Upper lobe of left lung (tissue), 6 donors: ENCODE data around the gene FAM83C. TPM values are rescaled to one million over a fixed set of nuclear protein-coding genes. Genes with fewer than 3 reads are reported as not detected.

ENCODE experiments used
- ATAC-seq, 2 donors: fragments of 200-7000 bp; cut with Tn5 transposase; one replicate each; pipeline ENCODE4 v1.9.1; 2022; ENCODE audit warnings: mild to moderate bottlenecking in 2 of 2, moderate library complexity in 2 of 2; ENCODE audit not compliant: low FRiP score in 2 of 2
- DNase-seq, 2 donors: peaks; one replicate each; pipeline ENCODE4 v3.0.0-alpha.2; 2019 to 2020
- H3K27ac ChIP-seq, 4 donors: fragments of 200-600 bp; sonication (generic); one replicate each; pipeline ENCODE4 v1.5.1; 2016 to 2019
- H3K27me3 ChIP-seq, 4 donors: fragments of 200-600 bp; sonication (generic); one replicate each; pipeline ENCODE4 v1.5.1; 2017 to 2019
- H3K36me3 ChIP-seq, 4 donors: fragments of 200-600 bp; sonication (generic); one replicate each; pipeline ENCODE4 v1.5.1; 2016 to 2019
- H3K4me1 ChIP-seq, 4 donors: fragments of 200-600 bp; sonication (generic); one replicate each; pipeline ENCODE4 v1.5.1; 2018 to 2019
- H3K4me3 ChIP-seq, 4 donors: fragments of 200-600 bp; sonication (generic); one replicate each; pipeline ENCODE4 v1.5.1; 2017 to 2019; ENCODE audit warnings: mild to moderate bottlenecking in 2 of 4, moderate library complexity in 1 of 4
- H3K9me3 ChIP-seq, 4 donors: fragments of 200-600 bp; sonication (generic); one replicate each; pipeline ENCODE4 v1.5.1; 2018 to 2019
- EP300 ChIP-seq, 4 donors: sonication (generic); formaldehyde crosslinking; IDR thresholded peaks; one replicate each; pipeline ENCODE4 v1.5.1; 2017; ENCODE audit warnings: antibody characterized with exemption in 4 of 4, control low read depth in 2 of 4
- POLR2A ChIP-seq, 4 donors: fragments of 450-650 bp; IDR thresholded peaks; one replicate each; pipeline ENCODE4 v1.5.1; 2016 to 2017; ENCODE audit warnings: antibody characterized with exemption in 4 of 4, mild to moderate bottlenecking in 2 of 4
- POLR2AphosphoS5 ChIP-seq, 2 donors: sonication (generic); formaldehyde crosslinking; IDR thresholded peaks; one replicate each; pipeline ENCODE4 v1.5.1; 2017; ENCODE audit warnings: antibody characterized with exemption in 2 of 2
- whole genome bisulfite sequencing, 2 donors: methylation state at CpG; one replicate each; pipeline ENCODE4 v1.1.5; 2017 to 2018; 5-methylcytosine and 5-hydroxymethylcytosine counted together
- total RNA-seq, 6 donors: library from RNA; depleted of rRNA in 4 of 6; stranded (reverse); fragments of >200 nt in 4 of 6; gene quantifications; one replicate each; pipeline versions ENCODE4 v1.1.0 to v1.2.1, GENCODE V29; 2016 to 2021
- TF ChIP-seq, protein P1 (sequence below), 6 experiments: fragments of 450-650 bp in 4 of 6; fragments of 200-600 bp in 2 of 6; sonication (generic) in 2 of 6; IDR thresholded peaks; one replicate each; pipeline ENCODE4 v1.5.1; 2016 to 2019; ENCODE audit warnings: antibody characterized with exemption in 6 of 6
- donor health status: DM: no; HTN: no; CAD: no; lungs with moderate emphysema.
- donor health status: DM: no; HTN: yes; CAD: no; lungs with severe emphysema.

The FAM83C gene
- total RNA-seq, 6 donors from 2014 or later = not detected

DNA sequence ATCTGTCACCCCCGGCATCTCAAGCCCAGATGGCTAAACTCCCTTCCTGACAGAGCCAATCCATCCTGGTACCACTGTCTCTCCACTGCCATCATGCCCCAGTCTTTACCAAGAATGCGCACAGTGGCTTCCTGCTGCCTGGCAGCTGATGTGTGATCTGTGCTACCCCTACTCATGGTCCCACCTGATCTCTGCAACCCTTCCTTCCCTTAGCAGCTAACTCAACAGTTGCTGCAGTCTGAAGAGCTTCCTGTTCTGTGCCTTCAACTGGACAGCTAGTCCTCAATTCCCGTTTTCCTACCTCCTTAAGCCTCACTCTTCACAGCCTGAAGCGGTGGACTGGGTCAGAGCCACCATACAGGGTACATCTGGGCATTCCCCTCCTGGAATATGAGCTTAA is 7.6 kb upstream of the FAM83C start:
- TF ChIP-seq, protein P1, sequence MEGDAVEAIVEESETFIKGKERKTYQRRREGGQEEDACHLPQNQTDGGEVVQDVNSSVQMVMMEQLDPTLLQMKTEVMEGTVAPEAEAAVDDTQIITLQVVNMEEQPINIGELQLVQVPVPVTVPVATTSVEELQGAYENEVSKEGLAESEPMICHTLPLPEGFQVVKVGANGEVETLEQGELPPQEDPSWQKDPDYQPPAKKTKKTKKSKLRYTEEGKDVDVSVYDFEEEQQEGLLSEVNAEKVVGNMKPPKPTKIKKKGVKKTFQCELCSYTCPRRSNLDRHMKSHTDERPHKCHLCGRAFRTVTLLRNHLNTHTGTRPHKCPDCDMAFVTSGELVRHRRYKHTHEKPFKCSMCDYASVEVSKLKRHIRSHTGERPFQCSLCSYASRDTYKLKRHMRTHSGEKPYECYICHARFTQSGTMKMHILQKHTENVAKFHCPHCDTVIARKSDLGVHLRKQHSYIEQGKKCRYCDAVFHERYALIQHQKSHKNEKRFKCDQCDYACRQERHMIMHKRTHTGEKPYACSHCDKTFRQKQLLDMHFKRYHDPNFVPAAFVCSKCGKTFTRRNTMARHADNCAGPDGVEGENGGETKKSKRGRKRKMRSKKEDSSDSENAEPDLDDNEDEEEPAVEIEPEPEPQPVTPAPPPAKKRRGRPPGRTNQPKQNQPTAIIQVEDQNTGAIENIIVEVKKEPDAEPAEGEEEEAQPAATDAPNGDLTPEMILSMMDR (IDR thresholded peaks at IDR 0.05) = no peak
- H3K27me3 ChIP-seq = no peaks in the 10 kb centered on the region
- no peaks in the 10 kb centered on the region for H3K9me3 ChIP-seq
- H3K27ac ChIP-seq = no peak overlapping the region
- peaks cover 0 to 8% (median 2%) of the 10 kb centered on the region in 4 donors for H3K4me1 ChIP-seq
- H3K4me3 ChIP-seq = no peak overlapping the region
- ATAC-seq (no peak), DNase-seq (no peak)
- peaks cover 0 to 6% (median 0%) of the 10 kb centered on the region in 4 donors for H3K36me3 ChIP-seq
- WGBS, 2 donors = 56 to 59% methylated on average over 4 of the region's 4 CpGs

DNA sequence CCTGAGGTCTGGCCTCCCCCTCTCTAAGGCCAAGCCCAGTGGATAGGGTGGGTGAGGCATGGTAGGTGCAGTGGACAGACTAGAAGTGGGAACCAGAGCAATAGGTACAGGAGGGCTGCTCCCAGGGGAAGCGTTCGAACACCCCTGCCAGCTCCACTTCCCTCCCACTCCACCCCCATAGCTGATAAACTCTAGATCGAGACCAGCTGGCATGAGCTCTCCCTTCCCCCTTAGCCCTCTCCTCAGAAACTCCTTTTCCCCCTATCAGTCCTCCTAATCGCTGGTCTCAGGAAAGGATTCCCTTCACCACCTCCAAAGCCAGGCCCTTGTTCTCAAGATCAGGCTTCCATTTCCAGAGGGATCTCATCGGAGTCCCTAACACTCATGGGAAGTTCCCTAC is 6.0 kb upstream of the FAM83C start:
- TF ChIP-seq POLR2AphosphoS5 (IDR thresholded peaks at IDR 0.05) (no peak), EP300 (IDR thresholded peaks at IDR 0.05) (no peak), POLR2A (IDR thresholded peaks at IDR 0.05) (no peak)
- TF ChIP-seq, protein P1 (IDR thresholded peaks at IDR 0.05) = no peak
- no peak for DNase-seq
- Histone ChIP-seq H3K27me3 (no peaks in the 10 kb centered on the region), H3K4me3 (no peak overlapping the region), H3K9me3 (no peaks in the 10 kb centered on the region), H3K4me1 (no peaks in the 10 kb centered on the region), H3K36me3 (peaks cover 0 to 4% (median 0%) of the 10 kb centered on the region in 4 donors), H3K27ac (no peak overlapping the region)
- 54 to 60% methylated on average over 5 of the region's 5 CpGs for WGBS, 2 donors
- ATAC-seq = no peak

DNA sequence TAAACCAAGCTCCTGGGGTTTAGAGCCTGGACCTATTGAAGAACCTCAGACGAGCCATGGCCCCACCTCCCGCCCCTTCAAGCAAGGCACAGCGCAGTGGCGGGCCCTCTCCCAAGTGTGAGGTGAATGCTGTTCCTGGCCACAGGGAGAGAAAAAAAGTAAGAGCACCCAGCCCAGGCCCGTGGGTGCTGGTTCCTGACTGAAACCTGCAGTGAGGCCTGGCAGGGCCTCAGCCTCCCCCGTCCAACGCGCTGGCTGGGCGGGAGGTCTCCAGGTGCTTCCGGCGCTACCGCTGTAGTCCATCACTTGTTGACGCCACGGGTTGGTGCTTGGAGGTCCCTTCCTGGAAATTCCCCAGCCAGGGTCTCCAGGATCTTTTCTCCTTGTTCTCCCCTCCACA is 5.5 kb upstream of the FAM83C start:
- H3K4me1 ChIP-seq = no peaks in the 10 kb centered on the region
- no peaks in the 10 kb centered on the region for H3K9me3 ChIP-seq
- H3K36me3 ChIP-seq = no peaks in the 10 kb centered on the region
- WGBS, 2 donors = 85% methylated on average over 14 of the region's 14 CpGs
- H3K27me3 ChIP-seq = no peaks in the 10 kb centered on the region
- ATAC-seq (no peak), DNase-seq (peak in 1 of 2 donors; percentile 60)
- no peak for TF ChIP-seq POLR2A (IDR thresholded peaks at IDR 0.05)
- no peak for TF ChIP-seq EP300 (IDR thresholded peaks at IDR 0.05)
- TF ChIP-seq, protein P1 (IDR thresholded peaks at IDR 0.05) = no peak
- no peak for TF ChIP-seq POLR2AphosphoS5 (IDR thresholded peaks at IDR 0.05)
- no peak overlapping the region for H3K27ac ChIP-seq
- no peak overlapping the region for H3K4me3 ChIP-seq

DNA sequence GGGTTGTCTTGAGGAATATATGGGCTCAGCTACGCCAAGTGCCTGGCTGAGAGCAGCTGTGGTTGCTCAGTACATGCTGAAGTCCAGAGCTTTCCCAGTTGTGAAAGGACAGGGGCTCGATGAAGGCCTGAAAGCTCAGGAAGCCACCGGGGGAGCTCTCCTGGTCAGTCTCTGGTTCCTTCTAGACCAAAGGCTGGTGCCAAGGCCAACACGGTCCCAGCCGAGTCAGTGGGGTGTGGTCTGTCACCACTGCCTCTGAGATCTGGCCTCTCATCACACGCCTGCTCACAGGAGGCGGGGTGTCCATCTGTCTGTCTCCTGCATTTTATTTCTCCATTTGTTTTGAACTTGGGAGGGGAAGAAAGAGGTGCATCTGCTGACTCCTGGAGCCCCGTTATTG is 4.9 kb upstream of the FAM83C start:
- WGBS, 2 donors = 59 to 64% methylated on average over 6 to 8 of the region's 8 CpGs
- ATAC-seq (no peak), DNase-seq (no peak)
- H3K9me3 ChIP-seq = no peaks in the 10 kb centered on the region
- H3K27ac ChIP-seq = no peak overlapping the region
- H3K27me3 ChIP-seq = no peaks in the 10 kb centered on the region
- H3K4me1 ChIP-seq = no peaks in the 10 kb centered on the region
- H3K36me3 ChIP-seq = no peaks in the 10 kb centered on the region
- TF ChIP-seq POLR2AphosphoS5 (IDR thresholded peaks at IDR 0.05) = no peak
- H3K4me3 ChIP-seq = no peak overlapping the region

DNA sequence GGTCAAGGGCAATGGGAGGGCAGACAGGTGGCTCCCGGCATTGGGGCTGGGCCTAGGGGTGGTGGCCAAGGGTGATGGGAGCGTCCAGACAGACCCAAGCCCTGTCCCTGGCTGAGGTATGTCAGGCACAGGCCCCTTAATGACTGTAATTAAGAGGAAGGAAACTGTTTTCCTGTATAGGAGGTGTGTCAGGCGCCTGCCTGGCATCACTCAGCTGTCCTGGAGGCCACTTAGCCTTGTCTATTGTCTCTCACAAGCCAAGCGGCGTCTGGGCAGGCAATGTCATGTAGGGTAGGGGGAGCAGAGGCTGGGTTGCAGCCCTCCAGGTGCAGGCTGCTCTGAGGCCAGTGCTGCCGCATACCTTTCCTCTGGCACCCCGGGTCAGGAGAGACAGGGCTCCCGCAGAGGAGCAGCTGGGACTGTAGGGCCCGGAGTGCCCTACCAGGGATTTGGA is 3.9 kb upstream of the FAM83C start:
- no peak for ATAC-seq
- DNase-seq = no peak
- Histone ChIP-seq H3K36me3 (no peaks in the 10 kb centered on the region), H3K9me3 (no peaks in the 10 kb centered on the region), H3K4me1 (no peaks in the 10 kb centered on the region), H3K27me3 (no peaks in the 10 kb centered on the region), H3K27ac (no peak overlapping the region), H3K4me3 (no peak overlapping the region)
- TF ChIP-seq, protein P1 (IDR thresholded peaks at IDR 0.05) = no peak
- TF ChIP-seq POLR2AphosphoS5 (IDR thresholded peaks at IDR 0.05) = no peak
- no peak for TF ChIP-seq EP300 (IDR thresholded peaks at IDR 0.05)
- TF ChIP-seq POLR2A (IDR thresholded peaks at IDR 0.05) = no peak
- 56 to 64% methylated on average over 7 to 9 of the region's 9 CpGs for WGBS, 2 donors
